NB4 (cell line): ENCODE measurements around the gene LITAF.
A peak's percentile ranks its signal among the peaks of the same experiment; 100 is the strongest.

Experiments
- DNase-seq: peaks from one replicate; pipeline ENCODE4 v3.0.0; 2010; ENCODE audit warnings: low read depth
- H3K4me3 ChIP-seq: one replicate; pipeline ENCODE4 v1.5.1; 2011; ENCODE audit warnings: mild to moderate bottlenecking, low read depth, low read length, moderate library complexity
- MYC ChIP-seq: IDR thresholded peaks from 2 replicates; pipeline ENCODE4 v1.6.1; 2011; ENCODE audit warnings: low read depth, low read length
- POLR2A ChIP-seq: IDR thresholded peaks from 2 replicates; pipeline ENCODE4 v1.6.1; 2011; ENCODE audit warnings: mild to moderate bottlenecking; ENCODE audit not compliant: insufficient read length; ENCODE audit errors: extremely low read depth
- TF ChIP-seq, protein P1 (sequence below): IDR thresholded peaks from 2 replicates; pipeline ENCODE4 v1.6.1; 2011; ENCODE audit warnings: low read depth, low read length
- TF ChIP-seq, protein P2 (sequence below): IDR thresholded peaks from one replicate; pipeline ENCODE4 v1.5.1; 2012; ENCODE audit warnings: low read depth, low read length

Gene LITAF

DNA sequence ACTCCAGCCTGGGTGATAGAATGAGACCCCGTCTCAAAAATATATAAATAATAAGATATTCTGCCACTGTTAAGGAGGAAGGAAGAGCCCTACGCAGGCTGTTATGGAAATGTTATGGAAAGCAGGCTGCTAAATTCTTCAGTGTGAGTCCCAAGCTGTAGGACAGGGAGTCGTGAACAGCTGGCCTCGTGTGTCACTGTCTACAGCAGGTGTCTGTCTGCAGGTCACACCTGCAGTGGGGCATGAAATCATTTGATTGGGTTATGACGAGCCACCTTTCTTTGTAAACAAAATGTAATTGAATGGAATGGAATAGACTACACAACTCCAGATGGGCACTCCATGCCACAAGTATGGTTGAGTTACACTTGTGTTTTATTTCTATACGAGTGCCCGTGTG, 15.6 kb upstream of the LITAF start:
- no peak for DNase-seq
- TF ChIP-seq POLR2A: no peak
- no peak for TF ChIP-seq MYC
- TF ChIP-seq, protein P1, sequence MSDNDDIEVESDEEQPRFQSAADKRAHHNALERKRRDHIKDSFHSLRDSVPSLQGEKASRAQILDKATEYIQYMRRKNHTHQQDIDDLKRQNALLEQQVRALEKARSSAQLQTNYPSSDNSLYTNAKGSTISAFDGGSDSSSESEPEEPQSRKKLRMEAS: no peak
- TF ChIP-seq, protein P2, sequence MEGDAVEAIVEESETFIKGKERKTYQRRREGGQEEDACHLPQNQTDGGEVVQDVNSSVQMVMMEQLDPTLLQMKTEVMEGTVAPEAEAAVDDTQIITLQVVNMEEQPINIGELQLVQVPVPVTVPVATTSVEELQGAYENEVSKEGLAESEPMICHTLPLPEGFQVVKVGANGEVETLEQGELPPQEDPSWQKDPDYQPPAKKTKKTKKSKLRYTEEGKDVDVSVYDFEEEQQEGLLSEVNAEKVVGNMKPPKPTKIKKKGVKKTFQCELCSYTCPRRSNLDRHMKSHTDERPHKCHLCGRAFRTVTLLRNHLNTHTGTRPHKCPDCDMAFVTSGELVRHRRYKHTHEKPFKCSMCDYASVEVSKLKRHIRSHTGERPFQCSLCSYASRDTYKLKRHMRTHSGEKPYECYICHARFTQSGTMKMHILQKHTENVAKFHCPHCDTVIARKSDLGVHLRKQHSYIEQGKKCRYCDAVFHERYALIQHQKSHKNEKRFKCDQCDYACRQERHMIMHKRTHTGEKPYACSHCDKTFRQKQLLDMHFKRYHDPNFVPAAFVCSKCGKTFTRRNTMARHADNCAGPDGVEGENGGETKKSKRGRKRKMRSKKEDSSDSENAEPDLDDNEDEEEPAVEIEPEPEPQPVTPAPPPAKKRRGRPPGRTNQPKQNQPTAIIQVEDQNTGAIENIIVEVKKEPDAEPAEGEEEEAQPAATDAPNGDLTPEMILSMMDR: no peak
- no peak overlapping the region for H3K4me3 ChIP-seq

DNA sequence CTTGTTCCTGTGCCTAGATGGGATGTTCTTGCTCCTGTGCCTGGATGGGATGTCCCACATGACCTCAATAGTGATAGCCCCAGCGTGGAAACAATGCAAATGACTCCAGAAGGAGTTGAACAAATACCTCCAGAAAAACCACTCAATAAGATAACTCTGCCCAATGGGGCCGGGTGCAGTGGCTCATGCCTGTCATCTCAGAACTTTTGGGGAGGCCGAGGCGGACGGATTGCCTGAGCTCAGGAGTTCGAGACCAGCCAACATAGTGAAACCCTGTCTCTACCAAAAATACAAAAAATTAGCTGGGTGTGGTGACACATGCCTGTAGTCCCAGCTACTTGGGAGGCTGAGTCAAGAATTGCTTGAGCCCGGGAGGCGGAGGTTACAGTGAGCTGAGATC, 15.2 kb upstream of the LITAF start:
- TF ChIP-seq POLR2A: no peak
- TF ChIP-seq, protein P2: no peak
- TF ChIP-seq, protein P1: no peak
- no peak for TF ChIP-seq MYC
- H3K4me3 ChIP-seq: no peak overlapping the region
- DNase-seq: no peak

DNA sequence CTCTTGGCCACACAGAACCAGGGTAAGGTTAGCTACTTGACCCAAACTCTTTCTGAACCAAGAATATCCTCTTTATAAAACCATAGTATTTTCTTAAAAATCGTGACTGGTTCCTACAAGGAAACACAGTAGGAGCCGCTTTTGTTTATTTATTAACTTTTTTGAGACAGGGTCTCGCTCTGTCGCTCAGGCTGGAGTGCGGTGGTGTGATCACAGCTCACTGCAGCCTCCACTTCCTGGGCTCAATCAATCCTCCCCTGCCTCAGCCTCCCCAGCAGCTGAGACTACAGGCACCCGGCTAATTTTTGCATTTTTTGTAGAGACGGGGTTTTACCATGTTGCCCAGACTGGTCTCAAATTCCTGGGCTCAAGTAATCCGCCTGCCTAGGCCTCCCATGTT, 14.7 kb upstream of the LITAF start:
- TF ChIP-seq POLR2A (no peak), MYC (no peak)
- TF ChIP-seq, protein P1: no peak
- TF ChIP-seq, protein P2: no peak
- no peak for DNase-seq
- no peak overlapping the region for H3K4me3 ChIP-seq

DNA sequence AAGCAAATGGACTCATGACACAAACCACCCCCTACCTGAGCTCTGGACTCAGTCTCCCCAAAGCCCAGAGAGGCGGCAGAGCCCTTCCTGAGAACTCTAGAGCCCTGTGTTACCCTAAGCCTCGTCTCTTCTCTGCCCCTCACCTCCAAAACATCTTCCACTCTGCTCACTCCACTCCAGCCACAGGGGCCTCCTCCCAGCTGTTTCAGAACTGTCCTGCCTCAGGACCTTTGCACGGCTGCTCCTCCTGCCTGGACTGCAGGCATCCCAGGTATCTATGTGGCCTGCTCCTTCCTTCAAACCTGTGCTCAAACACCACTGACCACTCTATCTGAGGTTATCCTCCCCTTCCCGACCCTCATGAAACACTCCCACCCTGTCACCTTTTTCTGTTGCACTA, 12.9 kb upstream of the LITAF start:
- TF ChIP-seq, protein P2: no peak
- TF ChIP-seq, protein P1: no peak
- TF ChIP-seq MYC (no peak), POLR2A (no peak)
- no peak for DNase-seq
- H3K4me3 ChIP-seq: no peak overlapping the region

DNA sequence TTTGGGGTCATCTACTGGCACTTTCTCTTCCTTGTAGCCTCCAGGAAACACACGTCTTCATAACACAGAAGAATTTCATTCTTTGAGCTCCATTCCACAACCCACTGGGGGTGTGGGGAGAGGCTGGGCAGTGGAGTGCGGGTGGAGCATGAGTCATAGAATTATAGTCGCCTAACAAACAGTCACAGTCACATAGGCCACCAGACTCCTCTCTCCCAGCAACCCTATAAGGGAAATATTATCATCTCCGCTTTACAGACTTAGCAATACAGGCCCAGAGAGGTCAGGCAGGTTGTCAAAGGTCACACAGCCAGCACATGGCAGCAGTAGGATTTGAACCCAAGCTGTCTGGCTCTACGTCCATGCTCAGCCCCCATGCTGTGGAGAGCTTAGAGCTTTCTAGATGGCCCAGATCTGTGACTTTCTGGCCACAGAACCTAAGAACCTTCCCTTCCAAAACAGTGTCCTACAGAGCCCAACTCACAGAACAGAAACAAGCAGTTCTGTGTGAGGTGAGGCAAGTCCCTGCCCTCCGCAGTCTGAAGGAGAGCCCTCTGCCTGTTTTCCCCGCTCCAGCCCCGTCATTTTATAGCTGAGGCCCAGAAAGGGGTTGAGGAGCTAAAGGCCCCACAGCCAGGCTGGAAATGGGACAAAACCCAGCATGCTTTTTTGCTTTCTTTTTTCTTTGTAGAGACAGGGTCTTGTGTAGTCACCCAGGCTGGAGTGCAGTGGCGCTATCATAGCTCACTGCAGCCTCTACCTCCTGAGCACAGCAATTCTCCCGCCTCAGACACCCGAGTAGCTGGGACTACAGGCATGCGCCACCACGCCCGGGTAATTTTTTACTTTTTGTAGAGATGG, 10.7 kb upstream of the LITAF start:
- peak; percentile 84 for DNase-seq
- H3K4me3 ChIP-seq: peak overlapping the region; percentile 25
- TF ChIP-seq, protein P2: no peak
- TF ChIP-seq, protein P1: peak; percentile 64
- TF ChIP-seq MYC: no peak
